ENCODE data around the gene SDS.
"Not testable (repeated sequence)": the region's sequence is repeated elsewhere in the genome, so short reads cannot be mapped to it uniquely, and the experiment has no call there.

SDS gene

DNA sequence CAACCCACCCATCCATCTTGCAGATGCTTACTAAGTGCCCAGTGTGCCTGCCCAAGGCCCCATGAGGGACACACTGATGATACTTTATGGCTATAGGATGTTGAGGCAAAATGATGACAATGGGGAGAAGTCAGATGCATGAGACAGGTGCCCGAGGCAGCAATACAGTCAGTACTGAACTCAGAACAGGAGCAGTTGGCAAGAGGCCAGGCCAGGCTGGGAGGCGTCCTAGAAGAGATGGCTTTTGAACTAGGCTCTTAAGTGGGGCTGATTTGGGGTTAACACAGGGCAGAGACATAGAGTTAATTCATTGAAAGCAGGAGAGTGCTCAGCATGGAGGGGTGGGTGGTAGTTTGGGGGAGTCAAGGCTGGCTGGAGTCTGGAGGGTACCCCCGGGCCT lies 29.7 kb downstream of the SDS start:
- no peak for DNase-seq

DNA sequence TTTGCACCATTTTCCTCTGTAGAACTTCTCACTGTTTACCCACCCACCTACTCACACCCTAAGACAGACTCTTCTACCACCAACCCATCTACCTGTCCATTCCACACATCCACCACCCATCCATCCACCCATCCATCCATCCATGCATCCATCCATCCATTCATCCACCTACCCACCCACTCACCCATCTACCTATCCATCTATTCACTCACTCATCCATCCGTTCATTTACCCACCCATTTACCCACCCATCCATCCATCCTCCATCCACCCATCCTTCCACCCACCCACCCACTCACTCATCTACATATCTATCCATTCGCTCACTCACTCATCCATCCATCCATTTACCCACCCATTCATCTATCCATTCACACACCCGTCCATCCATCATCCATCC lies 30.2 kb downstream of the SDS start:
- no peak for DNase-seq

DNA sequence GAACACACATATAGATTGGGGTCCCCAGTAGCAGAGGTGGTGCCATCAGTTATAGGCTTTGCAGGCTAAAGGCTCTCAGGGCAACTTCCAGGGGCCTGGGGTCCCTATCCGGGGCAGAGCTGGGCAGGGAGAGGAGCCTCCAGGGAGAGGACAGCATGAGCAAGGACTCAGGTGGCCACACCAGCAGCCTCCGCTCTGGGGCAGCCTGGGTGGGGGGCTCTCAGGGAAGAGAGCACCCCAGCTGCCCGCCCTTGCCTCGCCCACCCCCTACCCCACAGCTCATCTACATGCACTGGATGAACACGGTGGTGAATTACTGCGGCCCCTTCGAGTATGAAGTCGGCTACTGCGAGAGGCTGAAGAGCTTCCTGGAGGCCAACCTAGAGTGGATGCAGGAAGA lies 31.3 kb downstream of the SDS start:
- no peak for DNase-seq

DNA sequence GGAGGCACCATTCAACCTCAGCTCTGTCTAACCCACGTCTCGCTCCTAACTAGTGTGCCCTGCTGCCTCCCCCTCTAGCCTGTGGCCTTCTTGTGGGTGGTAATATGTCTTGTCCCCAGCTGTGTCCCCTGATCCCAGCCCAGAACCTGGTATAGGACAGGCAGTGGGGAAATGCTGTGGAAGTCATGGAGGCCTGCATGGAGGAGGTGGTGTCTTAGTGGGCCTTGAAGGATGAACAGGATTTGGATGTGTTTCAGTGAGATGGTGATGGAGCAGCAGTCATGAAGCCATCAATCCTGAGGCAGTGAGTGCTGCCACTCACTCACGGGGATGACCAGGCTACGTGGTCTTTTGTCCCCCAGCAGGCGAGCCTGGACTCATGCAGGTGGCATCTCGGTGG lies 31.9 kb downstream of the SDS start:
- no peak for DNase-seq

DNA sequence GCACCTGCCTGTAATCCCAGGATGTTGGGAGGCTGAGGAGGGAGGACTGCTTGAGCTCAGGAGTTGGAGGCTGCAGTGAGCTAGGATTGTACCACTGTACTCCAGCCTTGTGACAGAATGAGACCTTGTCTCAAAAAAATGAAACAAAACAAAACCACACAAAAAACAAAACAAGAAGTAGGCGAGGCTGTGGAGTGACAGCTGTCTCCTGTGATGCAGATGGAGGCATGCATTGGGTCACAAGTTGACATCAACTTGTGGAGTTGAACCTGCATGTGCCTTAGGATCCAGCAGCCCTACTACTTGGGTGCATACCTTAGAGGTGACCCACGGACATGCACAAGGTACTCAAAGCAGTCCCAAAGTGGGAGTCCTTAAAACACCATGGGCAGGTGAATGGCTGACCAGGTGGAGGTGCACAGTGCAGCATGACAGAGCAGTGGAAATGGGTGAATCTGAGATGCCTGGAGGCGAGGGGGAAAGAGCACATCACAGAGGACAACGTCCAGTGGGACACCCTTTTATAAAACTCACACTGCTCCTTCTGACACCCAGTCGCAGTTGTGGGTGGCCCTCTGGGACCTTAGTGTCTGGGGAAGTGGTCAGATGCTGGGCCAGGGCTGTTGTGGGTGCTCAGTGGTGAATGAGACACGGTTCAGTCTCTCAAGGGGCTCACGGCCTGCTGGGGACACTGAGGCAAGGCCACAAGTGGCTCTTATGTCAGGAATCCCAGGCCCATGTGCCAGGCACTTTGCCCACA lies 32.6 kb downstream of the SDS start:
- no peak for DNase-seq

DNA sequence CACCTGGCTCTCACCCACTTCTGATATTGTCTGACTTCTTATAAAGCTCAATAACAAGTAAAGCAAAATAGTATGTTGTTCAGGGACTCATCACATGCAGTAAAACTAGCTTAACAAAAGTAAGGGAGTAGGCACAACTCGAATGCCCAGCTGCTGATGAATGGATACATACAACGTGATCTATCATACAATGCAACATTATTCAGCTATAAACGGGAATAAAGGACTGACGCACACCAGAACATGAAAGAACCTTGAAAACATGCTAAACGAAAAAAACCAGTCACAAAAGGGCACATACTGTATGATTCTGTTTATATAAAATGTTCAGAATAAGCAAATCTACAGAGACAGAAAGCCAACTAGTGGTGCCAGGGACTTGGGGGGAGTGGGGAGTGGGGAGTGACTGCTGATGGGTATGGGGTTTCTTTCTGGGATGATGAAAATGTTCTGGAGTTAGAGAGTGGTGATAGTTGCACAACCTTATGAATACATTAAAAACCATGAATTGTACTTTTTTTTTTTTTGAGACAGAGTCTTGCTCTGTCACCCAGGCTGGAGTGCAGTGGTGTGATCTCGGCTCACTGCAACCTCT lies 34.2 kb downstream of the SDS start:
- DNase-seq, result no peak

DNA sequence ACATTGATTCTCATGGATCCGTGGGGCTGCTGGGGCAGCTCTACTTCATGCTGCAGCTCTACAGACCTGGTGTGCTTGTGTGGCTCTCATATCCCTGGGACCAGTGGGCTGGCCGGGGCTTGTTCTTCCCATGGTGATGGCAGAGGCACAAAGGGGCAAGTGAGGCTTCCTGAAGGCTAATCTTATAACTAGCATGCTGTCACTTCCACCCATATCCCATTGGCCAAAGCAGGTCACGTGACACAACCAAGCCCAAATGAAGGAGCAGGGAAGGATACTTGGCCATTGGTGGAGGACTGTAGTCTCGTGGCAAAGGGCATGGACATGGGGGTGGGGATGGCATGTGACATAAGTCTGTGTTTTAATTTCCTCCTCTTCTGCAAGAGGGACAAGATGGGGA lies 35.4 kb downstream of the SDS start:
- no peak for DNase-seq

DNA sequence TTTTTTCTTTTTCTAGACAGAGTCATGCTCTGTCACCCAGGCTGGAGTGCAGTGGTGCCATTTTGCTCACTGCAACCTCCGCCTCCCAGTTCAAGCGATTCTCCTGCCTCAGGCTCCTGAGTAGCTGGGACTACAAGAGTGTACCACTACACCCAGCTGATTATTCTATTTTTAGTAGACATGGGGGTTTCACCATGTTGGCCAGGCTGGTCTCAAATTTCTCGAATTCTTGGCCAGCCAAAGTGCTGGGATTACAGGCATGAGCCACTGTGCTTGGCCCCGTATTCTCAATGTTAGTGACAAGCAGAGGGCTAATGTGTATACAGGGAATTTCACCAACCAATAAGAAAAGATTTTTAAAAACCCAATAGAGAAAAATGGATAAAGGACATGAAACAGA lies 36.9 kb downstream of the SDS start:
- DNase-seq, result no peak

DNA sequence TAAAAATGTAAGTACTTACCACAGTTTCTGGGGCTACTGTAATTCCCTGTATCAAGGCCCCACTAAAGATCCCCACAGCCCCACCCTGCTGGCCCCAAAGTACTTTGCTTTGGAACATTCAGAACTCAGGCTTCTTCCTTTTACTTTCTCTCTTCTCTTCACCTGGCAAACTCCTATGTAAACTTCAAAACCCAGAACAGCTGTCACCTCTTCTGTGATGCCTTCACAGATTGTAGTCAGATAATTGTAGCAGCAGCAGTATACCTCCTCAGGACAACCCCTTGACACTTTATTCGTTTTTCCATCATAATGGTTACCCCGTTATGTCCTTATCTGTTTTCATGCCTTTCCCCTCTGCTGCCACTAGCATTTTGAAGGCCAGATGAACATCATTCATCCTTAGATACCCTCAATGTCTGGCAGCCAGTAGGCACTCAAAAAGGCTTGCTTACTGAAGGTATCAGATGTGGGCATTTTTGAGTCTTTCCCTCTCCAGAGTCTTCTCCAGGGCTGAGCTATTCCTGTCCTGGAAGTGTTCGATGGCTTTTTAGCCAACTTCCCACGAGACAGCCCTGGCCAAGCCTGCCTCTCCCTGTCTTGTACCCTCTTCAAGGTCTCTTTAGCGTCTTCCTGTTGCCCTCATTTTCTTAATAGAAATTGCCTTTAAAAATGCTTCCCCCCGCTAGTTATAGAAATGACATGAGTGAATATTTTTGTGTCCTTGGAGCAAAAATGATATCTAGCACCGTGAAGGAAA lies 37.9 kb downstream of the SDS start:
- no peak for DNase-seq

DNA sequence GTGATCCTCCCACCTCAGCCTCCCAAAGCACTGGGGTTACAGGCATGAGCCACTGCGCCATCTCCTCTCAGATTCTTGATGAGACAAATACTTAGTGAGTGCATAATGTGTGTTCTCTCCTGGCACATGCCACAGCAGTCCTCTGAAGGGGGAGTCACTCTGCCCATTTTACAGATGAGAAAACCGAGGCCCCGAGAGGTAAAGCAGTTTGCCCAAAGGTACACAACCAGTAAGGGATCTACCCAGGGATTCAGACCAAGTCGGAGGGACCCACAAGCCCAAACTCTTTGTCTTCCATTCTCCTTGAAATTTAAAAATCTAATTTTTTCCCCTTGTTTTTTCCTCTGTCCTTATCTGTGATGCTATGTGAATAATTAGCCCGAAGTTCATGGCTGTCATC lies 39.0 kb downstream of the SDS start:
- DNase-seq, result no peak

DNA sequence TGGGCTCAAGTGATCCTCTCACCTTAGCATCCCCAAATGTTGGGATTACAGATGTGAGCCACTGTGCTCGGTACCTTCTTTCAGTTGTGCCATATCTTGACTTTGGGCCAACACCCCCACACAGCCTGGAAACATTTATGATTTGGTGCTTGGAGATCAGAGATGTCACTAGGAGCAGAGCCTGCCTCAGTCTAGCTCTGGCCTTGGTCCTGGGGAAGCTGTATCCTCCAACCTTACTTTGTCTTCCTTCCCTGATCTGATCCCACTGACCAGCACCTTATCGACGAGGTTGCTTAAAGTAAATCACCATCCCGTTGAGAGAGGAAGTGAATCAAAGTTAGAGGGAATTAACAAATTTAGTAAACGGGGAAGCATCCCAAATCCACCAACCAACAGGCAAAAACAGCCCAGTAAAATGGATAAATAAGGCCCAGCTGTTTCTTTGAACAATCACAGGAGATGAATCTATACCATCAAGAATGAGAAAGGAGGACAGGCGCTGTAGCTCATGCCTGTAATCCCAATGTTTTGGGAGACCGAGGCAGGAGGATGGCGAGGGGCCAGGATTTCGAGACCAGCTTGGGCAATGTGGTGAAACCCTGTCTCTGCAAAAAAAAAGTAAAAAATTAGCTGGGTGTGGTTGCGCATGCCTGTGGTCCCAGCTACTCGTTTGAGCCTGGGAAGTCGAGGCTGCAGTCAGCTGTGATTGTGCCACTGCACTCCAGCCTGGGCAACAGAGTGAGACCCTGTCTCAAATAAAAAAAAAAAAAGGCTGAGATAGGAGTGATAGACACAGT lies 41.9 kb downstream of the SDS start:
- DNase-seq, result no peak

DNA sequence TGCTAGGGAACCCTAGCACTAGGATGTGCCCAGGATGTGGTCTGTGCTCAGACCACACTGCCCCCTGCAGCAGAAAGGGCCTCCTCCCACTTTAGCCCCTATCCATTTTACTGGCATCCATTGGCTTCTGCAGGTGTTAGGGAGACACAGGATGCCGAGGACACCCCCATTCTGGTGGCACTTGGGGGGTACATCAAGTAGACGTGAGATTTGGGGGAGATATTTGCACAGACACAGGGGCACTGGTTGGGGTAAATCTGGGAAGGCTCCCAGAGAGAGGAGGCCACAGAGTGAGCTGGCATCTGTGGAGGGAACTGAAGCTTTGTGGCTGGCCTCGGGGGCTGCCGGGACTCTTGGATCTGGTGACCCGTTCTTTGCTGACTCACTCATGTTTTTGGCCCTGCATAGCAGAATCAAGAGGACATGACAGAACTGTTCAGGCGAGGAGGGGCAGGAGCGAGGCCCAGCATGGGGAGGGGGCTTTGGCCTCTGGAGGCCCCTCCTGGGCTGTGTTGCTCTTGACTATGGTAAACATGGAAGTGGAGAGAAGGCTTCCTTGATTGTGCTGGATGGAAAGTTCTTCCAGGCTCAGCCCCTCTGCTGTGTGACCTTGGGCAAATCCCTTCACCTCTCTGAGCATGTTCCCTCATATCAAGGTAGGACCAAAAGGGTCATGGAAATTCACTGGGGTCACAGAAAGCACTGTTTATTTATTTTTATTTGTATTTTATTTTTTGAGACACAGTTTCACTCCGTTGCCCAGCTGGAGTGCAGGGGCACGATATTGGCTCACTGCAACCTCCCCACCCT lies 43.5 kb downstream of the SDS start:
- no peak for DNase-seq

DNA sequence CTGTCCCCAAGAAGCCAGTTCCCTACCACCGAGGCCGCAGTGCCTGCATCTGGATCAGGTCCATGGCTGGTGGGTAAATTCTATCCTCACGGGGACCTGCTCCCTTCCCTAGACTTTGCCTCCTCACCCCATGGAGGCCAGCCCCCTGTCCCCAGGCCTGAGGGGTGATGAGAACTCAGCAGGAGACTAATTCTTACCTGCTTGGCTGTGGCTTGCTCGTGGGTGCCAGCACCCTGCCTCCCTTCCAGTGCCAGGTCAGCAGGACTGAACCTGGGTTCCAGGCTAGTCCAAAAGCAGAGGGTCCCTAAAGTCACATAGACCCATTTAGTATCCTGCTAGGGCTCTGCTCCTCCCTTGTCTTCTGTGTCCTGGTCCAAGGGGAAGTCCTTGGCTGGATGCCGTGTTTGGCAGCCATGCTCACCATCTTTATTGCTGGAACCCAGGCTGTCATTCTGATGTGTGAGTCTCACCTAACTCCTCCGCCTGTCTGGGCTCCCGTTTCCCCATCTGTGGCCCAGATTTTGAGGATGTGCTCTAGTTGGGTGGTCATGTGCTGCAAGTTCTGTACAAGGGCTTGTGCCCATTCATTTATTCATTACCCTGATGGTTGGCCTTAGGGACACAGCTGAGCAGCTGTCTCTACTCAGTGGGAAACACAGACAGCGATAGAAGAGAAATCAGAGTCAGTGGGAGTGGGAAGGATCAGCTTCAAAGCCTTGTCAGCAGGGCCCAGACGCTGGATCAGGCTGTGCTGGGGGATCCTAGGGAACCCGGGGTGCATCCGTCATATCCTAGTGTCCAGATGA lies 44.4 kb downstream of the SDS start:
- DNase-seq, result no peak

DNA sequence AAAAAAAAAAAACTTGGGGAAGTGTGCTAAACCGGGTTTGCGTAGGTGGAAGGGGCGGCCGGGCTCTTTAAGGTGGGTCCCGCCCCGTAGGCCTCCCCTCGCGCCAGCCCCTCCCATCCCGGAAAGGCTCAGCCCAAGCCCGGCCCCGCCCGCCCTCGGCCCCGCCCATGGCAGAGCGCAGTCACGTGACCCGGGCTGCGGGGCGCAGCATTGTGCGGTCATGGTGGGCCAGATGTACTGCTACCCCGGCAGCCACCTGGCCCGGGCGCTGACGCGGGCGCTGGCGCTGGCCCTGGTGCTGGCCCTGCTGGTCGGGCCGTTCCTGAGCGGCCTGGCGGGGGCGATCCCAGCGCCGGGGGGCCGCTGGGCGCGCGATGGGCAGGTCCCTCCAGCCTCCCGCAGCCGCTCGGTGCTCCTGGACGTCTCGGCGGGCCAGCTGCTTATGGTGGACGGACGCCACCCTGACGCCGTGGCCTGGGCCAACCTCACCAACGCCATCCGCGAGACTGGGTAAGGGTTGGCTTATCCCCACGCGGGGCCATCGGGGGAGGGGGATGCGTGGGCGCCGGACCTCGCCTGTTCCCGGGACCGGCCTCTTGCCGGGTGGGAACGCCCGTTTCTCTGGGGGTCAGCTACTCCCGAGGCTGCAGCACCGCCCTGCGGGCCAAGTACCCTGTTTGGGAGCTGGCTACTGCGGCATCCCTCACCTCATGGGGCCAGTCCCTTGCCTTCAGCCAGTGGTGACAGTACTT lies 45.1 kb downstream of the SDS start, which contains the start of gene PLBD2:
Gene PLBD2, plus strand, starts transcription at position 207 of the 752 bp plus-strand sequence. Its CDS starts 14 bp downstream, at position 221.
- peak; percentile 97 for DNase-seq

DNA sequence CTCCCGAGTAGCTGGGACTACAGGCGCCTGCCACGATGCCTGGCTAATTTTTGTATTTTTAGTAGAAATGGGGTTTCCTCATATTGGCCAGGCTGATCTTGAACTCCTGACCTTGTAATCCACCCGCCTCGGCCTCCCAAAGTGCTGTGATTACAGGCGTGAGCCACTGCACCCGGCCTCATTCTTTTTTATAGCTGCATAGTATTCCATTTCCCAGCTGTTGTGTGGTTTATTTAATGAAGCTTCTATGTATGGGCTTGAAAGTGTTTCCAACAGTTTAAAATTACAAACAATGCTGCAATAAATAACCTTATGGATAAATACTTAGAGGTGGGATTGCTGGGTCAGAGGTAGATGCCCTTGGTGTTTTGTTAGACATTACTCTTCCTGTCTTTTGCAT lies 49.5 kb downstream of the SDS start:
- DNase-seq, result not testable (repeated sequence)

DNA sequence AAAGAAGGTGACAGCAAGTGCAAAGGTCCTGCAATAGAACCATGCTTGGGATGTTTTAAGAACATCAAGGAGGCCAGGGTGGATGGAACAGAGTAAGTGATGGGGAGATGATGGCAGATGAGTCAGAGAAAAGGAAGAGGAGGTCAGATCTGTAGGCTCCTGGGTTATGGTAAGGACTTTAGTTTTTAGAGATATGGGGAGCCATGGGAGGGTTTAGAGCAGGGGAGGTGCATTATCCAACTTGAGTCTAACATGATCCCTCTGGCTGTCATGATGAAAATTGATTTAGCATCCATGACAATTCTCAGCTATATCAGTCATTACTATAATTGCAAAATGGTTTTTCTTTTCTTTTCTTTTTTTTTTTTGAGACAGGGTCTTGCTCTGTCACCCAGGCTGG lies 52.6 kb downstream of the SDS start:
- no peak for DNase-seq

DNA sequence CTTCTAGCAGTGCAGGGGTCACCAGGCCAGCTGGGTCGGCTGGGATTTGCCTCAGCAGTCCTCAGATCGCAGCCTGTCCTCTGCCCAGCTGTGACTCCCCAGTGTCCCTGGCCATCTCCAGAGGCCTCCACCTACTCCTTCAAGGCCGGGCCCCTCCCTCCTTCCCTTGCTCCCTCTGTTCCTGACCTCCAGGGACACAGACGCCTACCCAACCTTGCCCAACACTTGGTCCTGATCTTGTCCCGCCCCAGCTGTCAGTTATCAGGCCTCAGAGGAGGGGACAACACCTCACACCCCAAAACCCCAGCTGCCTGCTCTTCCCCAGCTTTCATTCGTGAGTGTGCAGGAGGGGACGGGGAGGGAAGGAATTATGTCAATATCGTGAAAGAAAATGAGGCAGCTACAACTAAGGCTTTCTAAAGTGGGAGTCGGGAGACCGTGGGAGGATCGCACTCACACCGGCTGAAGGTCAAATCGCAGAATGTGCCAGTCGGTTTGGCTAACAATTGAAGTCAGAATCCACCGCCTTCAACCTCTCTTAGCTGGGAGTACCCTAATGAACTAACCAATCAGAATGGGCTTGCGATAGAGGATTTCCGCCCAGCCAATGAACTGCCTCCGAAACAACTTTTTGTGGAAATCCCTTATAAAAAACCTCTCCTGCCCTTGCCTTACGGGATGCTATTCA lies 54.7 kb downstream of the SDS start:
- DNase-seq, result no peak

DNA sequence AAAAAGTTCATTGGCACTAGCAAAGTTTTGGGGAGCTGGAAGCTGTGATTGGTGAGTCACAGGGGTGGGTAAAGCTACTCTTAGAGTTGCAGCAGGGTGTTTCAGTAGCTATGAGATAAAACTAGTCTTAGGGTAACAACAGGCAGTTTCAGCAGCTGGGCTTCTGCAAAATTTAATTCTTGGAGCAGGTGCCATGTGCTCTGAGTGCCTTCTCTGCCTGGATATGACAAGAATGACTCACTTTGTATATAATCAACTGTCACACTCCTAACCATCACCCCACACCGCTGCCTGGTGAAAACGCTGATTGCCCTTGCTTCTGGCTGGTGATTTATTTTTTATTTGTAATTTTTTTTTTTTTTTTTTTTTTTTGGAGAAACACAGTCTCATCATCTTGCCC lies 55.8 kb downstream of the SDS start:
- no peak for DNase-seq

DNA sequence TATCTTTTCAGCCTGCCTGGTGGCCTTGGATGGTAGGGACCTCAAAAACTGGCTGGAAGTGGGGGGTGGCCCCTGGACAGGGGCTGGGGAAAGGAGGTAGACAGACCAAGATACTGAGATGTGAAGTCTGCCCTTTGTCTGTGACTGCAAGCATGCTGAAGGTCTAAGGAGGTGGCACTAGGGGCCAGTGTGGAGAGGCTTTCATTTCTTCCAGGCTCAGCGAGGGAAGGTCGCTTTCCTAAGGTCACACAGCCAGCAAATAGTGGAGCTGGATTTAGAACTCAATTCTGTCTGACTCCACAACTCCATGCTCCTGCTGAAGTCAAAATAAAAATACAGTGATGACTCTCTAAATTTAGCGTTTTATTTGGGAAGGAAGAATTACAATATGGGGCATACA lies 56.6 kb downstream of the SDS start:
- DNase-seq, result no peak

DNA sequence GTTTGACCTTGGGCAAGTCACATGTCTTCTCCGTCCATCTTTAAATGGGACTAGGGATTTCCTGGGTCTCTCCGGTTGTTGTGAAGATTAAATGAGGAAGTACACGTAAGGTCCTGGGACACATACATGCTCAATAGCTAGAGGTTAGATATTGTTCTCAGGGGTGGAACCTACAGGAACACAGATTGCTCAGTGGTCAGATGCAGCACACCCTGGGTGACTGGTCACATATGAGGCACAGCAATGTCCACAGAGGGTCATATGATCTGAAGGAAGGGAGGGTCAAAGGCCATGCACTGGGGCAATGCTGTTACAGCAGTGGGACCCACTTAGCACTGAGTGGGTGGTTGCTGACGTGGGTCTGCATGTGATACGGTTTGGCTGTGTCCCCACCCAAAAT lies 57.3 kb downstream of the SDS start:
- no peak for DNase-seq
